ENCODE data around the gene ZNF502.

DNA sequence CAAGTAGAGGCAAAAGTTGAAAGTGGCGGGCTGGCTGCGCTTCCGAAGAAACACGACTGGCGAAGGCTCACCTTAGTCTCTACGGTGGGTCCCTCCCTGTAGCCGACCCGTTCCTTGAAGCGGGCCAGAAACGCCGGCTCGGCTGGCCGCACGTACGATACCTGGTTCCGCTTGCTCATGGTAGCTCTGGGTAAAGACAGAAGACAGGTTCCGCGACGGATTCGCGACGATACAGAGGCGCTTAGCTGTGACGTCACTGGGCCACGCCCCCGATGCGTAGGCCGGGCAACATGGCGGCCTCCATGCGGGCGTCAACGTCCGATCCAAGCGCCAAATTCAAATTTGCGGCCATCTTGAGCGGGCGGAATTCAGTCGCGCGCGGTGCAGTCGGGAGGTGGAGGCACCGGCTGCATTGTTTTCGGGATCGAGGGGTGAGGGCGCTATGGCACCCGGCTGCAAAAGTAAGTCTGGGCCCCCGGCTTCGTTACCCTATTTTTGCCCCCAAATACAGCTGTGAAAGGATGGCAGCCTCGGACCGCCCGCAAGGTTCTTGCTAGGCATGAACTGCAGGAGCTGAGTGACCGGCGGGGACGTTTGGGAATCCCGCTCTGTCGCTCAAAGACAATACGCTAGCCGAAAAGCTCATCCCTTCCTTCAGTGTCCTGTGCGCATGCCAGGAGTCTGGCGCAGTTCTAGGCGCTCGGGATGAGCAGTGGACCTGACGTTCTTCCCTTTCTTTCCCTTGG is 49.1 kb downstream of the ZNF502 start, which contains the start of the genes KIAA1143 and KIF15:
- TF ChIP-seq, protein P1, sequence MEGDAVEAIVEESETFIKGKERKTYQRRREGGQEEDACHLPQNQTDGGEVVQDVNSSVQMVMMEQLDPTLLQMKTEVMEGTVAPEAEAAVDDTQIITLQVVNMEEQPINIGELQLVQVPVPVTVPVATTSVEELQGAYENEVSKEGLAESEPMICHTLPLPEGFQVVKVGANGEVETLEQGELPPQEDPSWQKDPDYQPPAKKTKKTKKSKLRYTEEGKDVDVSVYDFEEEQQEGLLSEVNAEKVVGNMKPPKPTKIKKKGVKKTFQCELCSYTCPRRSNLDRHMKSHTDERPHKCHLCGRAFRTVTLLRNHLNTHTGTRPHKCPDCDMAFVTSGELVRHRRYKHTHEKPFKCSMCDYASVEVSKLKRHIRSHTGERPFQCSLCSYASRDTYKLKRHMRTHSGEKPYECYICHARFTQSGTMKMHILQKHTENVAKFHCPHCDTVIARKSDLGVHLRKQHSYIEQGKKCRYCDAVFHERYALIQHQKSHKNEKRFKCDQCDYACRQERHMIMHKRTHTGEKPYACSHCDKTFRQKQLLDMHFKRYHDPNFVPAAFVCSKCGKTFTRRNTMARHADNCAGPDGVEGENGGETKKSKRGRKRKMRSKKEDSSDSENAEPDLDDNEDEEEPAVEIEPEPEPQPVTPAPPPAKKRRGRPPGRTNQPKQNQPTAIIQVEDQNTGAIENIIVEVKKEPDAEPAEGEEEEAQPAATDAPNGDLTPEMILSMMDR (conservative IDR thresholded peaks at IDR 0.05): no peak
- no peak for TF ChIP-seq EZH2 (IDR thresholded peaks at IDR 0.05; ENCODE audit: low read depth)
